HG03442 (cell line): Measurements from ENCODE around the gene SLC15A2.
A peak's percentile ranks its signal among the peaks of the same experiment; 100 is the strongest.

ENCODE experiments used
- ATAC-seq: cut with Tn5 transposase; IDR thresholded peaks from one replicate; pipeline ENCODE4 v1.9.1; 2021; ENCODE audit warnings: mild to moderate bottlenecking, moderate library complexity; ENCODE audit not compliant: unreplicated experiment

SLC15A2 gene

DNA sequence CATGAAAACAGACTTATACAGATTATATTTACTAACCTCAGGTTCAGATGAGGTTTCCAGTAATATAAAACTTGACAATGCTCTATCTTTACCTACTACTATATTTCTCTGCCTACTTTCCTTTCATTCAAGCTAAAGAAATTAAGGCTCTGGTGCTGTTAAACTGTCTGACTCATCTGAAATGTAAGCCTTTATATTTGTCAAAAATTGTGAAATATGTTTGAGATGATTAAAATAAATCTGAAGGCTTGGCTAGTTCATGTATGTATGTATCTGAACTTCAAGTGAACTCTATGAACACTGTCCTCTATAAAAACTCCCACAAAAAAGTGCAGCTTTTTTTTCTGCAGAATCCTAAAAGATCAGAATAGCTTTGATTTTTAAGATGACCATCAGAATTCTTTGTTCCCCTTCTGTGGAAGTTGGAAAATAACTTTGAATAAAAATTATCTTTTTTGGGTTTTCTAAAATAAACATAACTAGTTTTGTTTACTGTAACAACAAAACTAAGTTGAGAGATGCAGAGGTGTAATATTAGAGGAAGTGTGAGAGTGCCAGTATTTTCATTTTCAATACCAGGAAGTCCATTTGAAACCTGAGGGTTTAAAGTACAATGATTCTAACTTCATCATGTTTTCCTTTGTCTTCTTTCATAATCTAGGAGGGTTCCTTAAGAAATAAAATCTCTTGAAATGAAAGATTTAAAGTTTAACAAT, 85.7 kb downstream of the SLC15A2 start:
- peak; percentile 52 for ATAC-seq

GRCh38 chr3:121980450-121980796, 86.2 kb downstream of the SLC15A2 start:
- ATAC-seq, result no peak

DNA sequence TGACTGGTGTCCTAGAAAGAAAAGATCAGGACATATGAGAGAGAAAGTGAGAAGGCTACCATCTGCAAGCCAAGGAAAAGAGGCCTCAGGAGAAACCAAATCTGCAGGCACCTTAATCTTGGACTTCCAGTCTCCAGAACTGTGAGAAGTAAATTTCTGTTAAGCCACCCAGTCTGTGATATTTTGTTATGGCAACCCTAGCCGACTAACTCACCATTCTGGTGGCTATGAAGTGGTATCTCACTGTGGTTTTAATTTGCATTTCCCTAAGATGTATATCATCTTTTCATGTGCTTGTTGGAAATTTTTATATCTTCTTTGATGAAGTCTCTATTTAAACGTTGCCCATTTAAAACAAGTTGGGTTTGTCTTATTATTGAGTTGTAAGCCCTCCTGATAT, 87.3 kb downstream of the SLC15A2 start:
- ATAC-seq, result no peak

DNA sequence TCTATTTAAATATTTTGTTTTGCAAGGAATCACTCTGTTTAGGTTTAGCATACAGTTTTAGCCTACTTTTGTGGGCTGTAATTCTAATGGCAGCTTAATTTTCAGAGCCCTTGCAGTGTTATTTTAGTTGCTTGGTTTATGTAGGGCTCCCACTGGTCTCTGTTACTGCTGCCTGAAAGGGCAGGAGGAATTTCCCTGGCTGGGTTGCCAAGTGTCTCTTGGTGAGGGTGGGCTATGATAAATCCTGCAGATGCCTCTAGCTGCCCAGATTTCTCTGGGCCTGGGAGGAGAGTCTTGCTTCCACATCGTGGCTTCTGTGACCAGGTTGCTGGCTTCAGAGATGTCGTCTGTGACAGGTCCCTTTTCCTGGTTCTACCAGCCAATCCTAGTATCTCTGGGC, 91.6 kb downstream of the SLC15A2 start:
- ATAC-seq, result no peak

- no peak for ATAC-seq
Observed at GRCh38 chr3:121988146-121988545, 93.9 kb downstream of the SLC15A2 start.

- no peak for ATAC-seq
Observed at GRCh38 chr3:121989943-121990342, 95.7 kb downstream of the SLC15A2 start.

GRCh38 chr3:121992601-121993560, 98.7 kb downstream of the SLC15A2 start:
- ATAC-seq, result peak; percentile 46
